GM19438 (cell line): ENCODE results near the gene SRRT.
"Not testable (repeated sequence)": the region's sequence is repeated elsewhere in the genome, so short reads cannot be mapped to it uniquely, and the experiment has no call there.

Experiments
- ATAC-seq: cut with Tn5 transposase; IDR thresholded peaks from one replicate; pipeline ENCODE4 v1.9.1; 2021; ENCODE audit warnings: low read depth; ENCODE audit not compliant: unreplicated experiment

The SRRT gene

GRCh38 chr7:100854146-100854895 lies 20.6 kb upstream of the SRRT start:
- ATAC-seq: no peak

- not testable (repeated sequence) for ATAC-seq
Measured at GRCh38 chr7:100854899-100855298, 20.0 kb upstream of the SRRT start.

- ATAC-seq: no peak
Measured at GRCh38 chr7:100855515-100855914, 19.4 kb upstream of the SRRT start.

GRCh38 chr7:100856871-100857282 lies 18.0 kb upstream of the SRRT start:
- ATAC-seq: no peak

GRCh38 chr7:100859856-100860255 lies 15.0 kb upstream of the SRRT start:
- no peak for ATAC-seq

- no peak for ATAC-seq
Measured at GRCh38 chr7:100860702-100861615, 13.9 kb upstream of the SRRT start.

GRCh38 chr7:100861616-100861985 lies 13.3 kb upstream of the SRRT start:
- no peak for ATAC-seq

- ATAC-seq: no peak
Measured at GRCh38 chr7:100863406-100863950, 11.4 kb upstream of the SRRT start.

GRCh38 chr7:100864263-100864845 lies 10.5 kb upstream of the SRRT start:
- no peak for ATAC-seq

- ATAC-seq: no peak
Measured at GRCh38 chr7:100865372-100865911, 9.5 kb upstream of the SRRT start.

- ATAC-seq: no peak
Measured at GRCh38 chr7:100865938-100866728, 8.8 kb upstream of the SRRT start.

- no peak for ATAC-seq
Measured at GRCh38 chr7:100866729-100867039, 8.2 kb upstream of the SRRT start.

GRCh38 chr7:100867040-100867775 lies 7.7 kb upstream of the SRRT start, which contains the start of gene TRIP6:
Gene TRIP6 (plus strand): TSS chr7:100867387. CDS start chr7:100867498, 111 bp downstream.
- ATAC-seq: no peak

GRCh38 chr7:100867776-100868485 lies 7.0 kb upstream of the SRRT start:
- ATAC-seq: no peak

- ATAC-seq: no peak
Measured at GRCh38 chr7:100873599-100874299, 1.2 kb upstream of the SRRT start.

GRCh38 chr7:100874300-100874576 lies 665 bp upstream of the SRRT start:
- no peak for ATAC-seq

GRCh38 chr7:100875356-100875751 lies 451 bp downstream of the SRRT start:
- peak; percentile 30 for ATAC-seq

- no peak for ATAC-seq
Measured at GRCh38 chr7:100878013-100878412, 3.1 kb downstream of the SRRT start.
